GM19452 (cell line): Measurements from ENCODE around the gene RET.

Experiments used
- ATAC-seq: cut with Tn5 transposase; IDR thresholded peaks from one replicate; pipeline ENCODE4 v1.9.1; 2021; ENCODE audit not compliant: unreplicated experiment

The RET gene

GRCh38 chr10:43160046-43160920, 83.4 kb downstream of the RET start:
- peak; percentile 55 for ATAC-seq

DNA sequence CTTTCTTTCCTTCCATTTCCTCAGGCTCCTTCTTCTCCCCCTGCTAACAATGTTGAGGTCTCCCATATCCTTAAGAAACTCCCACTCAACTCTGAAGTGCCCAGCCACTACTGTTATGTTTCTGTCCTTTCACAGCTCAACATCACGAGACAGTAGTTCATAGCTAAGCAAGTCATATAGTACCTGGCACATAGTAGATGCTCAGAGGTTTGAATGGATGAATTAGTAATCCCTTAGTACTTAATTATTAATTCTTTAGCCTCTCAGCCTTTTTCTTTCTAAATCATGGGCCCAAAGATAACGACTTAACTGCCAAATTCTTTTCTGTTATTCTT, 84.0 kb downstream of the RET start:
- peak; percentile 87 for ATAC-seq

GRCh38 chr10:43162604-43163003, 85.7 kb downstream of the RET start:
- no peak for ATAC-seq

- ATAC-seq = no peak
Measured at GRCh38 chr10:43166207-43166879, 89.5 kb downstream of the RET start.

DNA sequence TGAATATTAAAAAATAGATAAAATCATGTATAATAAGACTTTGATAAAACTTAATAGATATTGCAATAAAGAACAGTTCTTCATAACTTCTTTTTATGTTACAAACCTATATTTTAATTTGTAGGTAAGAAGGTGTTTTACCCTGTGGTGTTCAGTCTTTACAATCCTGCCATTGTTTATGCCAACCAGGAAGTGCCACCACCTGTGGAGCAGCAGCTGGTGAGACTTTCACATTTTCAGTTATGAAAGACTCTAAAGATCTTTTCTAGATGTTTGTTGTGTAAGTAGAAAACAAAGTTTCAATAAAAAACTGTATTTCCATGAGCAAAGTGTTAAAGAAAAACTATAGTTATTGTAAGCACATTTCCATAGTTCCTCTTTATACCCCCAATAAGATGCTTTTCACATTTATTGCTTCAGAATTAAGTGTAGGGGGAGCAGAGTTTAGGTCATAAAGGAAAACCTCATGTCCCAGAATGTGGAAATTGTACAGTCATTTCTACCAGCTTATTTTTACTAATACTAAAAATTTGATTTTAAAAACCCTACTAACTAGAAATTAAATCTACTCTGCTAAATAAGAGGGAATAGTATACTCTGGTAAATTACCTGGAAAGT, 90.1 kb downstream of the RET start:
- peak; percentile 68 for ATAC-seq

DNA sequence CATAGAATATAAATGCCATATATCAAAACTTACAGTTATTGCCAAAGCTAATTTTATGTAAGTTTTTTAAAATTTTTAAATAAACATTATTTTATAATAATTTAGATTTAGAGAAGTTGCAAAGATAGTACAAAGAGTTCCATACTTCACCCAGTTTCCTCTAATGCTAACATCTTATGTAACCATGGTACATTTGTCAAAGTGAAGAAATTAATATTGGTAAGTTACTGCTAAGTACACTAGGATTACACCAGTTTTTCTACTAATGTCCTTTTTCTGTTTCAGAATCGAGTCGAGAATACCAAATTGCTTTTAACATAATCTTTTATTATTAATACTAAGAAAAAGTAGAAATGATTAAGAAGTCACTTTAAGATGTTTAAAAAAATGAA, 90.6 kb downstream of the RET start:
- no peak for ATAC-seq

- no peak for ATAC-seq
Measured at GRCh38 chr10:43170491-43170890, 93.6 kb downstream of the RET start.

- no peak for ATAC-seq
Measured at GRCh38 chr10:43172645-43173044, 95.8 kb downstream of the RET start.

GRCh38 chr10:43173120-43173519, 96.3 kb downstream of the RET start:
- no peak for ATAC-seq

GRCh38 chr10:43174969-43175368, 98.1 kb downstream of the RET start:
- ATAC-seq = no peak

- no peak for ATAC-seq
Measured at GRCh38 chr10:43176271-43176670, 99.4 kb downstream of the RET start.

DNA sequence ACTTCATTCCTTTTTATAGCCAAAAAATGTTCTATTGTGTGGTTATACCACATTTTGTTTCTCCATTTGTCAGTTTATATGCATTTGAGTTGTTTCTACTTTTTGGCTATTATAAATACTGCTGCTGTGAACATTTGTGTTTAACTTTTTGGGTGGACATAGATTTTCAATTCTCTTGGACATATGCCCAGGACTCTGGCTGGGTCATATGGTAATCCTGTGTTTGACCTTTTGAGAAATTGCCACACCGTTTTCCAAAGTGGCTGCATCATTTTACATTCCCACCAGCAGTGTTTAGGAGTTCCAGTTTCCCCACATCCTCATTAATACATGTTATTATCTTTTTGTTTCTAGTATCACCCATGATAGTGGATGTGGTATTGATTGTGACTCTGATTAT, 100.7 kb downstream of the RET start:
- no peak for ATAC-seq
